H9 (cell line): ENCODE data around the gene KCNAB1. TPM values are rescaled to one million over a fixed set of nuclear protein-coding genes. Genes with fewer than 3 reads are reported as not detected.

ENCODE experiments used
- DNase-seq: peaks from one replicate; pipeline ENCODE4 v3.0.0-alpha.2; 2017
- H2AFZ ChIP-seq: one replicate; pipeline ENCODE4 v1.6.1; 2013; ENCODE audit warnings: mild to moderate bottlenecking, low read length, control low read depth, moderate library complexity
- H2AK5ac ChIP-seq: 2 replicates; pipeline ENCODE4 v1.6.1; 2013; ENCODE audit warnings: low read length, control low read depth, mixed read lengths; ENCODE audit not compliant: insufficient read length
- H2BK120ac ChIP-seq: one replicate; pipeline ENCODE4 v1.6.1; 2013; ENCODE audit warnings: low read depth, mild to moderate bottlenecking, low read length, control low read depth, inconsistent platforms; ENCODE audit not compliant: poor library complexity, severe bottlenecking
- H2BK12ac ChIP-seq: 2 replicates; pipeline ENCODE4 v1.6.1; 2013; ENCODE audit warnings: low read length, control low read depth, mixed read lengths, low read depth; ENCODE audit not compliant: insufficient read length
- H2BK15ac ChIP-seq: 2 replicates; pipeline ENCODE4 v1.6.1; 2013; ENCODE audit warnings: low read depth, low read length, control low read depth
- H2BK20ac ChIP-seq: one replicate; pipeline ENCODE4 v1.6.1; 2013; ENCODE audit warnings: low read depth, mild to moderate bottlenecking, low read length, control low read depth, inconsistent platforms; ENCODE audit not compliant: poor library complexity, severe bottlenecking
- H2BK5ac ChIP-seq: 2 replicates; pipeline ENCODE4 v1.6.1; 2013; ENCODE audit warnings: low read length, control low read depth, mixed read lengths; ENCODE audit not compliant: insufficient read length
- H3K14ac ChIP-seq: 2 replicates; pipeline ENCODE4 v1.6.1; 2013; ENCODE audit warnings: low read length, control low read depth; ENCODE audit not compliant: insufficient read depth
- H3K18ac ChIP-seq: 2 replicates; pipeline ENCODE4 v1.6.1; 2013; ENCODE audit warnings: low read depth, mild to moderate bottlenecking, mixed read lengths, low read length, control low read depth; ENCODE audit not compliant: insufficient read length
- H3K23ac ChIP-seq: 2 replicates; pipeline ENCODE4 v1.6.1; 2013; ENCODE audit warnings: low read length, control low read depth, mixed read lengths, low read depth; ENCODE audit not compliant: insufficient read length
- H3K23me2 ChIP-seq: 2 replicates; pipeline ENCODE4 v1.6.1; 2013; ENCODE audit warnings: low read depth, mild to moderate bottlenecking, mixed read lengths, low read length, control low read depth; ENCODE audit not compliant: insufficient read length, poor library complexity, severe bottlenecking
- H3K27ac ChIP-seq: 2 replicates; pipeline ENCODE4 v1.5.1; 2013; ENCODE audit warnings: low read length, control low read depth, mixed read lengths, low read depth; ENCODE audit not compliant: insufficient read length
- H3K27me3 ChIP-seq: 2 replicates; pipeline ENCODE4 v1.6.1; 2013; ENCODE audit warnings: low read length, control low read depth, inconsistent platforms; ENCODE audit not compliant: insufficient read depth
- H3K4ac ChIP-seq: 2 replicates; pipeline ENCODE4 v1.6.1; 2013; ENCODE audit warnings: low read depth, mild to moderate bottlenecking, control low read depth, inconsistent platforms, low read length, moderate library complexity
- H3K4me1 ChIP-seq: 2 replicates; pipeline ENCODE4 v1.6.1; 2013; ENCODE audit warnings: low read length, control low read depth, inconsistent platforms; ENCODE audit not compliant: insufficient read depth
- H3K4me2 ChIP-seq: 2 replicates; pipeline ENCODE4 v1.6.1; 2013; ENCODE audit warnings: low read length, control low read depth, mixed read lengths; ENCODE audit not compliant: insufficient read length, insufficient read depth
- H3K56ac ChIP-seq: 2 replicates; pipeline ENCODE4 v1.6.1; 2013; ENCODE audit warnings: low read depth, mild to moderate bottlenecking, mixed read lengths, low read length, control low read depth; ENCODE audit not compliant: insufficient read length
- H3K79me1 ChIP-seq: 2 replicates; pipeline ENCODE4 v1.6.1; 2013; ENCODE audit warnings: low read depth, mild to moderate bottlenecking, moderate library complexity, low read length, control low read depth, inconsistent platforms; ENCODE audit not compliant: insufficient read depth, poor library complexity, severe bottlenecking
- H3K79me2 ChIP-seq: 2 replicates; pipeline ENCODE4 v1.6.1; 2013; ENCODE audit warnings: low read length, control low read depth, inconsistent platforms; ENCODE audit not compliant: insufficient read depth
- H3K9ac ChIP-seq: 2 replicates; pipeline ENCODE4 v1.6.1; 2013; ENCODE audit warnings: low read length, control low read depth, mixed read lengths; ENCODE audit not compliant: insufficient read length; ENCODE audit errors: extremely low read depth
- H3K9me3 ChIP-seq: one replicate; pipeline ENCODE4 v1.6.1; 2013; ENCODE audit warnings: low read depth, low read length, inconsistent platforms; ENCODE audit not compliant: control insufficient read depth
- H3T11ph ChIP-seq: one replicate; pipeline ENCODE4 v1.6.1; 2013; ENCODE audit warnings: mild to moderate bottlenecking, low read length, control low read depth, inconsistent platforms
- H4K20me1 ChIP-seq: one replicate; pipeline ENCODE4 v1.6.1; 2013; ENCODE audit not compliant: control insufficient read depth, insufficient read length, insufficient read depth
- H4K5ac ChIP-seq: 2 replicates; pipeline ENCODE4 v1.6.1; 2013; ENCODE audit warnings: low read depth, mild to moderate bottlenecking, mixed read lengths, low read length, control low read depth; ENCODE audit not compliant: insufficient read length
- H4K8ac ChIP-seq: replicated peaks from 2 replicates; pipeline ENCODE4 v1.6.1; 2013; ENCODE audit warnings: low read length, control low read depth, mixed read lengths, low read depth; ENCODE audit not compliant: insufficient read length
- H4K91ac ChIP-seq: 2 replicates; pipeline ENCODE4 v1.6.1; 2013; ENCODE audit warnings: low read depth, mild to moderate bottlenecking, moderate library complexity, mixed read lengths, low read length, control low read depth; ENCODE audit not compliant: insufficient read length
- H3K27ac Mint-ChIP-seq, 3 experiments: 2 replicates in 2 of 3; 3 replicates in 1 of 3; pipeline ENCODE4 v1.8.0; 2020 to 2021; ENCODE audit warnings: mixed read lengths in 3 of 3, mild to moderate bottlenecking in 1 of 3, moderate library complexity in 1 of 3
- H3K27me3 Mint-ChIP-seq: 2 replicates; pipeline ENCODE4 v1.8.0; 2021; ENCODE audit warnings: low read depth, mild to moderate bottlenecking, moderate library complexity, mixed read lengths
- H3K36me3 Mint-ChIP-seq, 3 experiments: 2 replicates in 2 of 3; 3 replicates in 1 of 3; pipeline ENCODE4 v1.8.0; 2020 to 2021; ENCODE audit warnings: low read depth in 3 of 3, mixed read lengths in 3 of 3; ENCODE audit not compliant: insufficient read depth in 1 of 3
- H3K4me1 Mint-ChIP-seq, 2 experiments: 2 replicates each; pipeline ENCODE4 v1.8.0; 2020; ENCODE audit warnings: mixed read lengths in 2 of 2
- H3K4me3 Mint-ChIP-seq, 2 experiments: 2 replicates in 1 of 2; 3 replicates in 1 of 2; pipeline ENCODE4 v1.8.0; 2020 to 2021; ENCODE audit warnings: mild to moderate bottlenecking in 2 of 2, mixed read lengths in 2 of 2, moderate library complexity in 1 of 2
- H3K9me3 Mint-ChIP-seq, 2 experiments: 2 replicates in 1 of 2; 3 replicates in 1 of 2; pipeline ENCODE4 v1.8.0; 2020; ENCODE audit warnings: mild to moderate bottlenecking in 2 of 2, mixed read lengths in 2 of 2, moderate library complexity in 1 of 2
- WGBS: extraction: QIAGEN DNeasy Blood & Tissue Kit; methylation state at CpG from one replicate; pipeline ENCODE4 v1.1.7; 2013; ENCODE audit warnings: missing lambda C conversion rate, low lambda C conversion rate, mixed read lengths; ENCODE audit not compliant: insufficient read length; ENCODE audit errors: extremely low coverage; 5-methylcytosine and 5-hydroxymethylcytosine counted together
- total RNA-seq: library from RNA; stranded (reverse); gene quantifications from 2 replicates; pipeline ENCODE4 v1.2.1, GENCODE V29; 2021
- TF ChIP-seq, protein P1 (sequence below): fragments of 200-600 bp; sonication (generic); conservative IDR thresholded peaks from 3 replicates; pipeline ENCODE4 v1.8.0; 2021; ENCODE audit warnings: antibody characterized with exemption, mild to moderate bottlenecking

KCNAB1 gene
- total RNA-seq, 1 experiment from 2014 or later, result 3.7 TPM

DNA sequence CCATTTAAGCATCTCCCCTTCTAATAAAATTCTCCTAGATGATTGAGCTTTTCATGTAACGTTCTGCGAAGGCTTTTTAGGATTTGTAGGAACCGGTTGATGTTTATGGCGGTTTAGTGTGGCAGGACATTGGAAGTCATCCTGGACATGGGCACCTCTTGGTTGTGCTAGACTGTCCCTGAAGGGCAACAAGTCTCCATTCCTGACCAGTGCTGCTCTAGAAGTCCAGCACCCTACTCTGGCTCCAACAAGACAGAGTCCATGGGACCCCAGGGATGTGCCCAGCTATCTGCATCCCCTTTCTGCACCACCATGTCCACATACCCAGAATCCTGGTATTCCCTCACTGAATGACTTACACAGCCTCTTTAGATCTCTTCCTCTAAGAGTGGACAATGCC, 46.4 kb downstream of the KCNAB1 start:
- TF ChIP-seq, protein P1, sequence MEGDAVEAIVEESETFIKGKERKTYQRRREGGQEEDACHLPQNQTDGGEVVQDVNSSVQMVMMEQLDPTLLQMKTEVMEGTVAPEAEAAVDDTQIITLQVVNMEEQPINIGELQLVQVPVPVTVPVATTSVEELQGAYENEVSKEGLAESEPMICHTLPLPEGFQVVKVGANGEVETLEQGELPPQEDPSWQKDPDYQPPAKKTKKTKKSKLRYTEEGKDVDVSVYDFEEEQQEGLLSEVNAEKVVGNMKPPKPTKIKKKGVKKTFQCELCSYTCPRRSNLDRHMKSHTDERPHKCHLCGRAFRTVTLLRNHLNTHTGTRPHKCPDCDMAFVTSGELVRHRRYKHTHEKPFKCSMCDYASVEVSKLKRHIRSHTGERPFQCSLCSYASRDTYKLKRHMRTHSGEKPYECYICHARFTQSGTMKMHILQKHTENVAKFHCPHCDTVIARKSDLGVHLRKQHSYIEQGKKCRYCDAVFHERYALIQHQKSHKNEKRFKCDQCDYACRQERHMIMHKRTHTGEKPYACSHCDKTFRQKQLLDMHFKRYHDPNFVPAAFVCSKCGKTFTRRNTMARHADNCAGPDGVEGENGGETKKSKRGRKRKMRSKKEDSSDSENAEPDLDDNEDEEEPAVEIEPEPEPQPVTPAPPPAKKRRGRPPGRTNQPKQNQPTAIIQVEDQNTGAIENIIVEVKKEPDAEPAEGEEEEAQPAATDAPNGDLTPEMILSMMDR, result no peak
- H3K27ac Mint-ChIP-seq, result peak overlapping the region in 1 of 3 experiments; percentile 2; a peak in 1 of 7 replicates
- no peak overlapping the region for H3K23ac ChIP-seq
- H3K4me1 ChIP-seq, result no peaks in the 10 kb centered on the region
- no peak overlapping the region for H2BK120ac ChIP-seq
- no peak overlapping the region for H4K5ac ChIP-seq
- no peaks in the 10 kb centered on the region for H3K23me2 ChIP-seq
- no peak overlapping the region for H3K9ac ChIP-seq
- H4K8ac ChIP-seq, result no peak overlapping the region
- no peaks in the 10 kb centered on the region for H3K27me3 Mint-ChIP-seq
- no peaks in the 10 kb centered on the region for H3K79me2 ChIP-seq
- no peak overlapping the region for H3K4me3 Mint-ChIP-seq
- no peak for DNase-seq
- no peak overlapping the region for H3T11ph ChIP-seq
- H3K18ac ChIP-seq, result no peak overlapping the region
- no peaks in the 10 kb centered on the region for H3K9me3 Mint-ChIP-seq
- peaks cover 4 to 9% of the 10 kb centered on the region in 2 experiments for H3K4me1 Mint-ChIP-seq
- H2BK5ac ChIP-seq, result no peak overlapping the region
- no CpG with 5 or more reads among the region's 4 CpGs for WGBS
- H3K14ac ChIP-seq, result no peak overlapping the region
- H3K56ac ChIP-seq, result no peak overlapping the region
- no peak overlapping the region for H2BK12ac ChIP-seq
- H3K27ac ChIP-seq, result no peak overlapping the region
- H2AK5ac ChIP-seq, result no peak overlapping the region
- H3K4ac ChIP-seq, result no peak overlapping the region
- H4K20me1 ChIP-seq, result no peaks in the 10 kb centered on the region
- no peak overlapping the region for H4K91ac ChIP-seq
- no peaks in the 10 kb centered on the region for H3K27me3 ChIP-seq
- no peak overlapping the region for H2BK20ac ChIP-seq
- no peaks in the 10 kb centered on the region for H3K36me3 Mint-ChIP-seq
- H3K79me1 ChIP-seq, result no peaks in the 10 kb centered on the region
- no peak overlapping the region for H2AFZ ChIP-seq
- no peak overlapping the region for H2BK15ac ChIP-seq
- H3K4me2 ChIP-seq, result no peak overlapping the region
- H3K9me3 ChIP-seq, result no peaks in the 10 kb centered on the region
